ENCODE results near the gene ABCC9. TPM values are rescaled to one million over a fixed set of nuclear protein-coding genes. Genes with fewer than 3 reads are reported as not detected.

ABCC9 gene
- total RNA-seq, result 65.9 TPM

GRCh38 chr12:21940549-21941505, at the start of gene ABCC9:
Gene ABCC9, minus strand, starts transcription at chr12:21941426. Its CDS starts 4,752 bp downstream, at chr12:21936674.
- peak; percentile 72 for DNase-seq (ENCODE audit: low spot score)
- ATAC-seq, result peak; percentile 81

DNA sequence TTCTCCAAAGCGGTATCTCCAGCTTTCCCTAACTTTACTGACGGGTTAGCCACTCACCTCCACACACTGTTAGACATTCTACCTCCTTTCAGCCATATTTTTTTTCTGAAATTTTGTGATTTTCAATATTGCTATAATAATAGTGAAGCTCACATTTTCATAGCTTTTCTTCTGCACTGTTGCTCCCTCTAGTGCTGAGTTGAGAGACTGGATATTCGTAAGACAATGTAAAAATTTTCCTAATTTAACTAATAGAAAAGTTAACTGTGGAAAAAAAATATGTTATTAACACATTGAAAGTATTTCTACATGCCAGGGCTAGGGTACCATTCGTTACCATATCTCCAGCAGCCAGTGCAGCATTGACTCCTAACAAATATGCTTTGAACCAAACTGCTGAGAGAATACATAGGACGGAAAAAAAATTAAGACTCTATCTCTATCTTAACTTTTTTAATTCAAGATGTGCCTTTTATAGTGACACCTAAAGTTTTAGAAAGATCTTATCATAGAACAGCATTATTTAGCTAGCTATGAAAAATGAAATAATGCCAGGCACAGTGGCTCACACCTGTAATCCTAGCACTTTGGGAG, 48.7 kb upstream of the ABCC9 start:
- ATAC-seq, result peak; percentile 76
- no peak for DNase-seq (ENCODE audit: low spot score)

GRCh38 chr12:21988619-21989018, 47.4 kb upstream of the ABCC9 start:
- ATAC-seq (no peak), DNase-seq (ENCODE audit: low spot score) (no peak)

DNA sequence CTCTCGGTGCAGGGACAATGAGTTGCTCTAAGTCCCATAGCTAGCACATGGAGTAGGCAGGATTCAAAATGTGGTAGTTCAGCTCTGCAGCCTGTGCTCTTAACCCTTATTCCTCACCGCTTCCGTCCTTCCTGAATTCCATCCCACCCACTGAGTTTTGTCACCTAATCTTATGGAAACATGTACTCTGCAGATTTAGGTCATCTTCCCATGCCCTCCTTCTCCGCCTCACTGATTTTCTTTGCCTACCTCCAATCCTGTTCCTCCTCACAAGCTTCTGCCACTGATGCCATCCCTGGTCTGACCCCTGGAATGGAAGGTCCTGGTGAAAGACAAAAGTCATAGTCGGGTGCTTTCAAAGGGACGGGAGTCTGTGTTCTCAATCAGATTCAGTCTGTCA, 46.5 kb upstream of the ABCC9 start:
- no peak for DNase-seq (ENCODE audit: low spot score)

DNA sequence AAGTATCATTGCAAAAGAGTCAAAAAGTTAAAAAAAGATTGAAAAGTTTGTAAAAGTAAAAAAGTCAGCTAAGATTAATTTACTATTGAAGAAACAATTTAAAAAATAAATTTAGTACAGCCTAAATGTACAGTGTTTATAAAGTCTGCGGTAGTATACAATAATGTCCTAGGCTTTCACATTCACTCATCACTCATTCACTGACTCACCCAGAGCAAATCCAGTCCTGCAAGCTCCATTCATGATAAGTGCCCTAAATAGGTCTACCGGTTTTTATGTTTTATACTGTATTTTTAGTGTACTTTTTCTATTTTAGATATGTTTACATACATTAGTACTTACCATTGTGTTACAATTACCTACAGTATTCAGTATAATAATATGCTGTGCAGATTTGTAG, 43.9 kb upstream of the ABCC9 start:
- DNase-seq (ENCODE audit: low spot score) (no peak), ATAC-seq (no peak)

More for the DNA sequence above, 46.5 kb upstream of the ABCC9 start:
- no peak for ATAC-seq

- ATAC-seq, result peak; percentile 77
- no peak for DNase-seq (ENCODE audit: low spot score)
Observed at GRCh38 chr12:21984375-21984774, 43.1 kb upstream of the ABCC9 start.

- no peak for ATAC-seq
- no peak for DNase-seq (ENCODE audit: low spot score)
Observed at GRCh38 chr12:21983095-21983494, 41.9 kb upstream of the ABCC9 start.

- DNase-seq (ENCODE audit: low spot score) (no peak), ATAC-seq (no peak)
Observed at GRCh38 chr12:21980544-21980943, 39.3 kb upstream of the ABCC9 start.

DNA sequence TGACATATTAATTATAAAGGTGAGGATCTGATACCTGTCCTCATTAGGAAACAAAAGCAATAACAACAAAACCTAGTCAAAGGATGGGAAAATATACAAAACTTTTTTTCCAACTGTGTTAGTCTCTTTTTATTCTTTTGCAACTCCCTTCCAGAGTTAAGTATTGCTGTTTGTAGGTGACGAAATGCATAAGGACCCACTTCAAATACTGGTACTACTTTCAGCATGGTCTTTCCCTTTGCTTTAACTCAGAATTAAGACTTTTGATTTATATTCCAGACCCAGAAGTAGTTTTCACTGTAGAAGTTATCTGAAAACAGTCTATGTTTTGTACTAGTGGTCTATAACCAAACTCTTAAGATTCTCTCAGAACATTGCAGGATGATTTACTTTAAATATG, 34.1 kb upstream of the ABCC9 start:
- DNase-seq (ENCODE audit: low spot score) (no peak), ATAC-seq (no peak)

DNA sequence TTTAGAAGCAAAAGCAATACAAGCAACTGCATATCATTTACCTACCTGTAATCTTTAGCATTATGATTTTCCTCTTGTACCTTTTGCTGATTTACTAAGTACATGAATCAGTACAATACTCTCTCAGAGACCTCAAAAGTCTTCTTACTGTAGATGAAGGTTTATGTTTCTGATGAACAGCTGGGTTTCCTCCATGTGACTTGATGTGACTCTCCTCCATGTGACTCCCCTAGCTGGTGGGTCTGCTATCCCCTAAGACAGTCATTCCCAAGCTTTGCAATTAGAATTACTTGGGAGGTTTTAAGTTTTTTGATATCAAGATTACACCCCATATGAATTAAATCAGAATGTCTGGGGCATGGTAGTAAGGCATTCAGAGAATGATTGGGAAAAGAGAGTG, 32.0 kb upstream of the ABCC9 start:
- ATAC-seq, result no peak
- no peak for DNase-seq (ENCODE audit: low spot score)

DNA sequence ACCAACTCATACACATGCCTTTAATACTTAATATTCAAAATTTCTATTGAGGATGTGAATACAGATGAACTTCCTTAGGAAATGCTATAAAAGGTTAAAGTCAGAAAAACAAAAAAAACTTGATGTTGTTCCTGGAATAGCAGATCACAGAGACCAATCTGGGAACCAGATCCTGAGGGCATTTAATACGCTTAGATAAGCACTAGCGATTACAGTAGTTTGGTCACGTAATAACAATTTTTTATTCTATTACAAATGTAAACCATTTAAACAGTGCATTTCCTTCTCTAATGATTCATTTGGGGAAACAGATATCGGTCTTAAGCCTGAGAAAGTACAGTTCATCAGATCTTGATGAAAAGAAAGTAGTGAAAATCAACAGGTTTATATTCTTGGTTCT, 30.8 kb upstream of the ABCC9 start:
- ATAC-seq (no peak), DNase-seq (ENCODE audit: low spot score) (no peak)

DNA sequence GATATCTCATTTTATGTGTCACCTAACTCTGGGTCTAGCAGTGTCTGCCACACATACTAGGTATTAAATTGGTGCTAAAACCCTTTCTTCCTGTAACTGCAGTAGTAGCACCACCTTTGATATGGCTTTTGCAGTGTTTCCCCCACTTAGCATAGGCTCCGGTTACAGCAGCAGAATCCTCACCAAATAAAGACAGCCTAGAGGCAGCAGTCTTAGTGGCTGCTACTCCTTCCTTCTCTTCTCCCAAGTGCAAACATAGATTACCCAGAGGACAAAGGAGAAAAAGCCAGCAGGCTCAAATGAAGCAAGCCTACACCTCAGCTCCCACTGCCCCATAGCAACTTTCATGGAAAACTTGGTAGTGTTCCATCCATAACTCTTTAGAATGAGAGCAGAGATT, 30.1 kb upstream of the ABCC9 start:
- DNase-seq (ENCODE audit: low spot score) (no peak), ATAC-seq (no peak)

GRCh38 chr12:21962821-21963220, 21.6 kb upstream of the ABCC9 start:
- peak; percentile 40 for ATAC-seq
- no peak for DNase-seq (ENCODE audit: low spot score)

GRCh38 chr12:21962236-21962635, 21.0 kb upstream of the ABCC9 start:
- DNase-seq (ENCODE audit: low spot score) (no peak), ATAC-seq (no peak)

- no peak for ATAC-seq
Observed at GRCh38 chr12:21950649-21951048, 9.4 kb upstream of the ABCC9 start.

GRCh38 chr12:21949036-21949435, 7.8 kb upstream of the ABCC9 start:
- ATAC-seq (no peak), DNase-seq (ENCODE audit: low spot score) (no peak)

More at GRCh38 chr12:21950649-21951048, 9.4 kb upstream of the ABCC9 start:
- no peak for DNase-seq (ENCODE audit: low spot score)

GRCh38 chr12:21946983-21947382, 5.8 kb upstream of the ABCC9 start:
- no peak for ATAC-seq
- no peak for DNase-seq (ENCODE audit: low spot score)

DNA sequence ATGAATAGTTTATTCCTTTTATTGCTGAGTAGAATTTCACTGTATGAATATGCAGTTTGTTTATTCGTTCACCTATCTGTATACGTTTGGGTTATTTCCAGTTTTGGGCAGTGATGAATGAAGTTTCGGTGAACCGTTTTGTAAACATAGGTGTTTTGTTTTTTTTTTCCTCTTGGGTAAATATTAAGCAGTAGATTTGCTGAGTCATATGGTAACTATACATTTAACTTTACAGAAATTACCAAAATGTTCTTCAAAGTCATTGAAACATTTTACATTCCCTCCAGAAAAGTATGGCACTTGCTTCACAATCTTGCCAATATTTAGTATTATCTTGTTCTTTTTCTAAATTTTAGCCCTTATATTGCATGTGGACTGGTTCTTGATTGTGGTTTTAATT, 3.8 kb upstream of the ABCC9 start:
- DNase-seq (ENCODE audit: low spot score) (no peak), ATAC-seq (no peak)

GRCh38 chr12:21942377-21942703, 1.1 kb upstream of the ABCC9 start:
- ATAC-seq, result peak; percentile 50
- no peak for DNase-seq (ENCODE audit: low spot score)

- peak; percentile 87 for ATAC-seq
Observed at GRCh38 chr12:21941506-21942376, 515 bp upstream of the ABCC9 start.

DNA sequence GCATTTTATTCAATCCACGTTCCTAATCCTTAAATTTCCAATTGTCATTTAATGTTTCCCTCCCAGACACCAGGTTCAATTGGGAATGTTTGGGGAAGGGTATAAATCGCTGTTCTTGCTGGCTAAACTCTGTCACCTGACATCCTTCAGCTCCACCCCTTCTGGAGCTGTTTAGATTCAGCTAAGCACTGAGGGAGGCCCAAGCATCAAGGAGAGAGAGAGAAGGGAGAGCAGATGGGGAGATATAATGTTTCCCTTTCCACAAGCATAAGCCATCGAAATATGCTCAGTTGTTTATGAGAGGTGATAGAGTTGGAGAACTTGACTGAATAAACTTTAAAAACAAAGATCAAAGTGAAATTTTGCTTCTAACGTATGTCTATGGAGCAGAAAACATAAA, 1.8 kb downstream of the ABCC9 start:
- ATAC-seq (no peak), DNase-seq (ENCODE audit: low spot score) (no peak)

More at GRCh38 chr12:21941506-21942376, 515 bp upstream of the ABCC9 start:
- peak; percentile 72 for DNase-seq (ENCODE audit: low spot score)

Data from left lobe of liver (tissue), 2 donors.